IMR-90 (cell line): ENCODE data around the gene MTA2.

Source experiments
- BHLHE40 ChIP-seq: fragments of 150-350 bp; IDR thresholded peaks from 2 replicates; pipeline ENCODE4 v1.6.1; 2016; ENCODE audit warnings: mild to moderate bottlenecking, low read depth, low read length
- CEBPB ChIP-seq: IDR thresholded peaks from 2 replicates; pipeline ENCODE4 v1.6.1; 2012; ENCODE audit warnings: low read depth, low read length, improper control_type of control experiment
- CHD1 ChIP-seq: IDR thresholded peaks from 2 replicates; pipeline ENCODE4 v1.6.1; 2012; ENCODE audit warnings: low read depth, low read length, improper control_type of control experiment
- FOS ChIP-seq: fragments of 150-350 bp; IDR thresholded peaks from 2 replicates; pipeline ENCODE4 v1.6.1; 2016; ENCODE audit warnings: low read depth, low read length
- MAZ ChIP-seq: IDR thresholded peaks from 2 replicates; pipeline ENCODE4 v1.6.1; 2012; ENCODE audit warnings: low read depth, mild to moderate bottlenecking, low read length, improper control_type of control experiment, moderate library complexity, borderline replicate concordance
- MXI1 ChIP-seq: IDR thresholded peaks from 2 replicates; pipeline ENCODE4 v1.6.1; 2012; ENCODE audit warnings: low read depth, mild to moderate bottlenecking, low read length, moderate library complexity, borderline replicate concordance
- POLR2A ChIP-seq: IDR thresholded peaks from 2 replicates; pipeline ENCODE4 v1.6.1; 2012; ENCODE audit warnings: mild to moderate bottlenecking, low read depth, low read length
- RAD21 ChIP-seq: IDR thresholded peaks from 2 replicates; pipeline ENCODE4 v1.6.1; 2012; ENCODE audit warnings: low read length, improper control_type of control experiment
- RCOR1 ChIP-seq: IDR thresholded peaks from 2 replicates; pipeline ENCODE4 v1.6.1; 2012; ENCODE audit warnings: mild to moderate bottlenecking, low read length, improper control_type of control experiment; ENCODE audit not compliant: insufficient replicate concordance
- RFX5 ChIP-seq: IDR thresholded peaks from 2 replicates; pipeline ENCODE4 v1.8.0; 2012; ENCODE audit warnings: low read depth, mild to moderate bottlenecking, low read length, moderate library complexity
- SMC3 ChIP-seq: fragments of 150-350 bp; IDR thresholded peaks from 2 replicates; pipeline ENCODE4 v1.6.1; 2016; ENCODE audit warnings: low read depth, mild to moderate bottlenecking, antibody characterized with exemption, low read length, moderate library complexity
- TF ChIP-seq, protein P1 (sequence below): conservative IDR thresholded peaks from 2 replicates; pipeline ENCODE4 v1.5.1; 2012; ENCODE audit warnings: mild to moderate bottlenecking, low read depth, low read length, improper control_type of control experiment

DNA sequence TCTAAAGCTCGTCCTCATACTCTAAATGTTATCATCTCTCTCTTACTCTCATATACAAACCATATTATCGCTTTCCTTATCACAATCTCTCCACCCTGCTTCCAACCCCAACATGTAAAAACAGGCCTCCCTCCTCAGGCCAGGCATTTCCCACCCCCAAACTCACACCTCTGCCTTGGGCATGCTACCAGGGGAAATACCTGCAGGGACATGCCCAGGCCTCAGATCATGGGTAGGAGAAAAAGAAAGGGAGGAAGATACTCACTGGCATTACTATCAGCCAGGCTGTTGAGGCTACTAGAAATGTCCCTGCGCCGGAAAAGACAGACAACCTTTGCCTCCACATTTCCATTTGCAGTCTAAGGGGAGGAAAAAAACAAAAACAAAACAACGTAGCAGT, 1.8 kb downstream of the MTA2 start:
- TF ChIP-seq RAD21 (no peak), POLR2A (no peak), CEBPB (no peak), RCOR1 (no peak), MXI1 (no peak), MAZ (no peak), RFX5 (no peak), CHD1 (no peak), FOS (no peak), BHLHE40 (no peak), SMC3 (no peak)
- TF ChIP-seq, protein P1, sequence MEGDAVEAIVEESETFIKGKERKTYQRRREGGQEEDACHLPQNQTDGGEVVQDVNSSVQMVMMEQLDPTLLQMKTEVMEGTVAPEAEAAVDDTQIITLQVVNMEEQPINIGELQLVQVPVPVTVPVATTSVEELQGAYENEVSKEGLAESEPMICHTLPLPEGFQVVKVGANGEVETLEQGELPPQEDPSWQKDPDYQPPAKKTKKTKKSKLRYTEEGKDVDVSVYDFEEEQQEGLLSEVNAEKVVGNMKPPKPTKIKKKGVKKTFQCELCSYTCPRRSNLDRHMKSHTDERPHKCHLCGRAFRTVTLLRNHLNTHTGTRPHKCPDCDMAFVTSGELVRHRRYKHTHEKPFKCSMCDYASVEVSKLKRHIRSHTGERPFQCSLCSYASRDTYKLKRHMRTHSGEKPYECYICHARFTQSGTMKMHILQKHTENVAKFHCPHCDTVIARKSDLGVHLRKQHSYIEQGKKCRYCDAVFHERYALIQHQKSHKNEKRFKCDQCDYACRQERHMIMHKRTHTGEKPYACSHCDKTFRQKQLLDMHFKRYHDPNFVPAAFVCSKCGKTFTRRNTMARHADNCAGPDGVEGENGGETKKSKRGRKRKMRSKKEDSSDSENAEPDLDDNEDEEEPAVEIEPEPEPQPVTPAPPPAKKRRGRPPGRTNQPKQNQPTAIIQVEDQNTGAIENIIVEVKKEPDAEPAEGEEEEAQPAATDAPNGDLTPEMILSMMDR, result no peak
